ENCODE data around the gene CATSPERZ. TPM values are rescaled to one million over a fixed set of nuclear protein-coding genes. Genes with fewer than 3 reads are reported as not detected.
A peak's percentile ranks its signal among the peaks of the same experiment; 100 is the strongest.

Gene CATSPERZ
- total and polyA plus RNA-seq, 2 of the 13 experiments (the other 11 are each of a cell fraction or from before 2014, with no cell fraction given) = 0.22 to 0.48 TPM

DNA sequence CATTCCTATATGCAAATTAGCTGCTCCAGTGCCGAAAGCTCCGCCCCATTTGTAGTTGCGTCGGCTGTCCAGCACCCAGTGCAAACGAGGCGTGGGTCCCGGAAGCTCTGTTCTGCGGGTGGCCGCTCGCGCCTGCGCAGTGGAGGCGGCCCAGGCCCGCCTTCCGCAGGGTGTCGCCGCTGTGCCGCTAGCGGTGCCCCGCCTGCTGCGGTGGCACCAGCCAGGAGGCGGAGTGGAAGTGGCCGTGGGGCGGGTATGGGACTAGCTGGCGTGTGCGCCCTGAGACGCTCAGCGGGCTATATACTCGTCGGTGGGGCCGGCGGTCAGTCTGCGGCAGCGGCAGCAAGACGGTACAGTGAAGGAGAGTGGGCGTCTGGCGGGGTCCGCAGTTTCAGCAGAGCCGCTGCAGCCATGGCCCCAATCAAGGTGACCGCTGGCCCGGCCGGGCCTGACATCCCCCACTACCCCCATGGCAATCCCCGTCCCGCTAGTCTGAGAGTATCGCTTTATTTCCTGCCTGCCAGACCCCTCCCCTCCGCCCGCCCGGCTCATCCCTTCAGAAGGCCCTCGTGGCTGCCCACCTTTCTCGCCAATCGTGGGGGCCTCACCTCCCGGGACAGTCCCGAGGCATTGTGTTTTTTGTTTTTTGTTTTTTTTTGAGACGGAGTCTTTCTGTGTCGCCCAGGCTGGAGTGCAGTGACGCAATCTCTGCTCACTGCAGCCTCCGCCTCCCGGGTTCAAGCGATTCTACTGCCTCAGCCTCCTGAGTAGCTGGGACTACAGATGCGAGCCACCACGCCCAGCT, 18.0 kb downstream of the CATSPERZ start, which contains the start of gene PRDX5 (continued):
- TF ChIP-seq, protein P1, sequence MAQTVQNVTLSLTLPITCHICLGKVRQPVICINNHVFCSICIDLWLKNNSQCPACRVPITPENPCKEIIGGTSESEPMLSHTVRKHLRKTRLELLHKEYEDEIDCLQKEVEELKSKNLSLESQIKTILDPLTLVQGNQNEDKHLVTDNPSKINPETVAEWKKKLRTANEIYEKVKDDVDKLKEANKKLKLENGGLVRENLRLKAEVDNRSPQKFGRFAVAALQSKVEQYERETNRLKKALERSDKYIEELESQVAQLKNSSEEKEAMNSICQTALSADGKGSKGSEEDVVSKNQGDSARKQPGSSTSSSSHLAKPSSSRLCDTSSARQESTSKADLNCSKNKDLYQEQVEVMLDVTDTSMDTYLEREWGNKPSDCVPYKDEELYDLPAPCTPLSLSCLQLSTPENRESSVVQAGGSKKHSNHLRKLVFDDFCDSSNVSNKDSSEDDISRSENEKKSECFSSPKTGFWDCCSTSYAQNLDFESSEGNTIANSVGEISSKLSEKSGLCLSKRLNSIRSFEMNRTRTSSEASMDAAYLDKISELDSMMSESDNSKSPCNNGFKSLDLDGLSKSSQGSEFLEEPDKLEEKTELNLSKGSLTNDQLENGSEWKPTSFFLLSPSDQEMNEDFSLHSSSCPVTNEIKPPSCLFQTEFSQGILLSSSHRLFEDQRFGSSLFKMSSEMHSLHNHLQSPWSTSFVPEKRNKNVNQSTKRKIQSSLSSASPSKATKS (CRISPR knock-in tag; IDR thresholded peaks at IDR 0.05) = no peak
- TF ChIP-seq, protein P2, sequence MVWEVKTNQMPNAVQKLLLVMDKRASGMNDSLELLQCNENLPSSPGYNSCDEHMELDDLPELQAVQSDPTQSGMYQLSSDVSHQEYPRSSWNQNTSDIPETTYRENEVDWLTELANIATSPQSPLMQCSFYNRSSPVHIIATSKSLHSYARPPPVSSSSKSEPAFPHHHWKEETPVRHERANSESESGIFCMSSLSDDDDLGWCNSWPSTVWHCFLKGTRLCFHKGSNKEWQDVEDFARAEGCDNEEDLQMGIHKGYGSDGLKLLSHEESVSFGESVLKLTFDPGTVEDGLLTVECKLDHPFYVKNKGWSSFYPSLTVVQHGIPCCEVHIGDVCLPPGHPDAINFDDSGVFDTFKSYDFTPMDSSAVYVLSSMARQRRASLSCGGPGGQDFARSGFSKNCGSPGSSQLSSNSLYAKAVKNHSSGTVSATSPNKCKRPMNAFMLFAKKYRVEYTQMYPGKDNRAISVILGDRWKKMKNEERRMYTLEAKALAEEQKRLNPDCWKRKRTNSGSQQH (CRISPR knock-in tag; IDR thresholded peaks at IDR 0.05; ENCODE audit: low read depth) = no peak
- 0 out of 2 replicates have a peak, but pooled peaks have one; percentile 59 for TF ChIP-seq ZFYVE20 (CRISPR knock-in tag; IDR thresholded peaks at IDR 0.05; ENCODE audit: borderline replicate concordance, low read depth)
- 0 out of 2 replicates have a peak, but pooled peaks have one; percentile 53 for TF ChIP-seq ZNF589 (CRISPR knock-in tag; conservative IDR thresholded peaks at IDR 0.05)
- TF ChIP-seq CBX5 (CRISPR knock-in tag; IDR thresholded peaks at IDR 0.05; ENCODE audit: borderline replicate concordance) = no peak
- TF ChIP-seq, protein P3, sequence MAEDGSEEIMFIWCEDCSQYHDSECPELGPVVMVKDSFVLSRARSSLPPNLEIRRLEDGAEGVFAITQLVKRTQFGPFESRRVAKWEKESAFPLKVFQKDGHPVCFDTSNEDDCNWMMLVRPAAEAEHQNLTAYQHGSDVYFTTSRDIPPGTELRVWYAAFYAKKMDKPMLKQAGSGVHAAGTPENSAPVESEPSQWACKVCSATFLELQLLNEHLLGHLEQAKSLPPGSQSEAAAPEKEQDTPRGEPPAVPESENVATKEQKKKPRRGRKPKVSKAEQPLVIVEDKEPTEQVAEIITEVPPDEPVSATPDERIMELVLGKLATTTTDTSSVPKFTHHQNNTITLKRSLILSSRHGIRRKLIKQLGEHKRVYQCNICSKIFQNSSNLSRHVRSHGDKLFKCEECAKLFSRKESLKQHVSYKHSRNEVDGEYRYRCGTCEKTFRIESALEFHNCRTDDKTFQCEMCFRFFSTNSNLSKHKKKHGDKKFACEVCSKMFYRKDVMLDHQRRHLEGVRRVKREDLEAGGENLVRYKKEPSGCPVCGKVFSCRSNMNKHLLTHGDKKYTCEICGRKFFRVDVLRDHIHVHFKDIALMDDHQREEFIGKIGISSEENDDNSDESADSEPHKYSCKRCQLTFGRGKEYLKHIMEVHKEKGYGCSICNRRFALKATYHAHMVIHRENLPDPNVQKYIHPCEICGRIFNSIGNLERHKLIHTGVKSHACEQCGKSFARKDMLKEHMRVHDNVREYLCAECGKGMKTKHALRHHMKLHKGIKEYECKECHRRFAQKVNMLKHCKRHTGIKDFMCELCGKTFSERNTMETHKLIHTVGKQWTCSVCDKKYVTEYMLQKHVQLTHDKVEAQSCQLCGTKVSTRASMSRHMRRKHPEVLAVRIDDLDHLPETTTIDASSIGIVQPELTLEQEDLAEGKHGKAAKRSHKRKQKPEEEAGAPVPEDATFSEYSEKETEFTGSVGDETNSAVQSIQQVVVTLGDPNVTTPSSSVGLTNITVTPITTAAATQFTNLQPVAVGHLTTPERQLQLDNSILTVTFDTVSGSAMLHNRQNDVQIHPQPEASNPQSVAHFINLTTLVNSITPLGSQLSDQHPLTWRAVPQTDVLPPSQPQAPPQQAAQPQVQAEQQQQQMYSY (CRISPR knock-in tag; IDR thresholded peaks at IDR 0.05) = peak; percentile 46; the same call in 1 of the 2 replicates
- no peak for TF ChIP-seq KAT8 (CRISPR knock-in tag; IDR thresholded peaks at IDR 0.05)
- no peak; the same call in 1 of the 2 replicates for TF ChIP-seq ERF (CRISPR knock-in tag; IDR thresholded peaks at IDR 0.05)
- no peak for TF ChIP-seq ZNF557 (CRISPR knock-in tag; IDR thresholded peaks at IDR 0.05)
- TF ChIP-seq ZSCAN9 (CRISPR knock-in tag; IDR thresholded peaks at IDR 0.05; ENCODE audit: borderline replicate concordance) = no peak
- no peak for TF ChIP-seq PLRG1 (conservative IDR thresholded peaks at IDR 0.05)
- TF ChIP-seq, protein P4, sequence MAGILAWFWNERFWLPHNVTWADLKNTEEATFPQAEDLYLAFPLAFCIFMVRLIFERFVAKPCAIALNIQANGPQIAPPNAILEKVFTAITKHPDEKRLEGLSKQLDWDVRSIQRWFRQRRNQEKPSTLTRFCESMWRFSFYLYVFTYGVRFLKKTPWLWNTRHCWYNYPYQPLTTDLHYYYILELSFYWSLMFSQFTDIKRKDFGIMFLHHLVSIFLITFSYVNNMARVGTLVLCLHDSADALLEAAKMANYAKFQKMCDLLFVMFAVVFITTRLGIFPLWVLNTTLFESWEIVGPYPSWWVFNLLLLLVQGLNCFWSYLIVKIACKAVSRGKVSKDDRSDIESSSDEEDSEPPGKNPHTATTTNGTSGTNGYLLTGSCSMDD (CRISPR knock-in tag; IDR thresholded peaks at IDR 0.05) = no peak
- TF ChIP-seq SP4 (CRISPR knock-in tag; IDR thresholded peaks at IDR 0.05) = 0 out of 2 replicates have a peak, but pooled peaks have one; percentile 2
- peak; percentile 72; the same call in 1 of the 2 replicates for TF ChIP-seq ZNF773 (CRISPR knock-in tag; IDR thresholded peaks at IDR 0.05; ENCODE audit: borderline replicate concordance)
- no peak for TF ChIP-seq ZNF121 (CRISPR knock-in tag; IDR thresholded peaks at IDR 0.05)
- TF ChIP-seq TP53 (CRISPR knock-in tag; conservative IDR thresholded peaks at IDR 0.05) = 0 out of 2 replicates have a peak, but pooled peaks have one; percentile 60
- TF ChIP-seq CBX2 (IDR thresholded peaks at IDR 0.05; ENCODE audit: low read depth, low read length) = no peak
- no peak for TF ChIP-seq CBX2 (CRISPR knock-in tag; IDR thresholded peaks at IDR 0.05; ENCODE audit: low read depth)
- TF ChIP-seq WIZ (CRISPR knock-in tag; IDR thresholded peaks at IDR 0.05) = no peak
- TF ChIP-seq GABPA (IDR thresholded peaks at IDR 0.05; ENCODE audit: low read depth, low read length) = peak; percentile 62
- no peak for TF ChIP-seq GABPA (CRISPR knock-in tag; IDR thresholded peaks at IDR 0.05; ENCODE audit: low read depth)
- TF ChIP-seq ZNF446 (CRISPR knock-in tag; IDR thresholded peaks at IDR 0.05) = no peak

All from HepG2 (cell line).